ENCODE results near the gene RSPRY1.

- TF ChIP-seq CTCF (IDR thresholded peaks at IDR 0.05) (no peak), POLR2A (IDR thresholded peaks at IDR 0.05) (no peak)
Measured at GRCh38 chr16:57263541-57264351, 77.6 kb downstream of the RSPRY1 start.
